Caki2 (cell line): ENCODE measurements around the gene HIBADH. TPM values are rescaled to one million over a fixed set of nuclear protein-coding genes. Genes with fewer than 3 reads are reported as not detected.

Source experiments
- DNase-seq: peaks from one replicate; pipeline ENCODE4 v3.0.0-alpha.2; 2015; ENCODE audit warnings: low read depth
- in situ Hi-C: cut with HindIII; loops from 2 replicates; pipeline ENCODE4 v1.10.0; 2016; ENCODE audit warnings: low sequenced_read_pairs, low pct_unique_long_range_greater_than_20kb, mixed read lengths
- total RNA-seq: library from RNA; depleted of rRNA; stranded (reverse); fragments of >200 nt; shearing (Covaris generic); gene quantifications from 2 replicates; pipeline ENCODE4 v1.2.3, GENCODE V29; 2014; ENCODE audit warnings: low replicate concordance; rRNA removed

HIBADH gene
- total RNA-seq = 171 and 192 TPM in 2 replicates

GRCh38 chr7:27662490-27663205, at the start of gene HIBADH:
Gene HIBADH (minus strand): TSS chr7:27662883. CDS start chr7:27662788, 95 bp downstream.
- DNase-seq = peak; percentile 99
- in situ Hi-C loops = no loop called here

- in situ Hi-C loops = no loop called here
Observed at GRCh38 chr7:27712217-27712616, 49.5 kb upstream of the HIBADH start.

GRCh38 chr7:27709137-27710075, 46.7 kb upstream of the HIBADH start:
- in situ Hi-C loops = no loop called here
- DNase-seq = peak; percentile 44

More at GRCh38 chr7:27712217-27712616, 49.5 kb upstream of the HIBADH start:
- no peak for DNase-seq

- DNase-seq = no peak
- in situ Hi-C loops = no loop called here
Observed at GRCh38 chr7:27708485-27708884, 45.8 kb upstream of the HIBADH start.

GRCh38 chr7:27705200-27705594, 42.5 kb upstream of the HIBADH start:
- in situ Hi-C loops = no loop called here
- DNase-seq = no peak

GRCh38 chr7:27704422-27705199, 41.9 kb upstream of the HIBADH start:
- in situ Hi-C loops = no loop called here
- DNase-seq = no peak

GRCh38 chr7:27703181-27703580, 40.5 kb upstream of the HIBADH start:
- in situ Hi-C loops = no loop called here
- DNase-seq = no peak

- in situ Hi-C loops = no loop called here
- DNase-seq = no peak
Observed at GRCh38 chr7:27700501-27700900, 37.8 kb upstream of the HIBADH start.

- in situ Hi-C loops = no loop called here
- DNase-seq = no peak
Observed at GRCh38 chr7:27699751-27700150, 37.1 kb upstream of the HIBADH start.

- peak; percentile 43 for DNase-seq
- in situ Hi-C loops = no loop called here
Observed at GRCh38 chr7:27697861-27698430, 35.3 kb upstream of the HIBADH start.

GRCh38 chr7:27695096-27695495, 32.4 kb upstream of the HIBADH start:
- in situ Hi-C loops = no loop called here

GRCh38 chr7:27693794-27694193, 31.1 kb upstream of the HIBADH start:
- DNase-seq = no peak
- in situ Hi-C loops = no loop called here

More at GRCh38 chr7:27695096-27695495, 32.4 kb upstream of the HIBADH start:
- DNase-seq = no peak

- in situ Hi-C loops = no loop called here
- DNase-seq = no peak
Observed at GRCh38 chr7:27690649-27691048, 28.0 kb upstream of the HIBADH start.

GRCh38 chr7:27689591-27690164, 27.0 kb upstream of the HIBADH start:
- peak; percentile 45 for DNase-seq
- in situ Hi-C loops = no loop called here

GRCh38 chr7:27689150-27689549, 26.5 kb upstream of the HIBADH start:
- in situ Hi-C loops = no loop called here

GRCh38 chr7:27688646-27689045, 26.0 kb upstream of the HIBADH start:
- in situ Hi-C loops = no loop called here

More at GRCh38 chr7:27689150-27689549, 26.5 kb upstream of the HIBADH start:
- DNase-seq = no peak

GRCh38 chr7:27688056-27688455, 25.4 kb upstream of the HIBADH start:
- no peak for DNase-seq
- in situ Hi-C loops = no loop called here

More at GRCh38 chr7:27688646-27689045, 26.0 kb upstream of the HIBADH start:
- DNase-seq = no peak

GRCh38 chr7:27686315-27686714, 23.6 kb upstream of the HIBADH start:
- DNase-seq = no peak
- in situ Hi-C loops = no loop called here
